NCI-H82 treated with DMSO at 0.1 percent for 48 hours (cell line): Measurements from ENCODE around the gene HOMER2.

ENCODE experiments used
- DNase-seq: peaks from one replicate; lab custom pipeline; 2025; ENCODE audit not compliant: unreplicated experiment; lab: John Stamatoyannopoulos, UW

HOMER2 gene

GRCh38 chr15:82804575-82804949, 148.0 kb downstream of the HOMER2 start:
- no peak for DNase-seq

GRCh38 chr15:82803793-82804574, 148.5 kb downstream of the HOMER2 start:
- DNase-seq, result no peak

GRCh38 chr15:82802497-82802896, 150.0 kb downstream of the HOMER2 start:
- DNase-seq, result no peak

- no peak for DNase-seq
These were observed 153.2 kb downstream of the HOMER2 start for GRCh38 chr15:82799183-82799841.
